ENCODE results near the gene NFATC1. TPM values are rescaled to one million over a fixed set of nuclear protein-coding genes. Genes with fewer than 3 reads are reported as not detected.

NFATC1 gene
- polyA plus RNA-seq, 2 of the 4 experiments (the other 2 are of a cell fraction), result 0.52 to 1.7 TPM

DNA sequence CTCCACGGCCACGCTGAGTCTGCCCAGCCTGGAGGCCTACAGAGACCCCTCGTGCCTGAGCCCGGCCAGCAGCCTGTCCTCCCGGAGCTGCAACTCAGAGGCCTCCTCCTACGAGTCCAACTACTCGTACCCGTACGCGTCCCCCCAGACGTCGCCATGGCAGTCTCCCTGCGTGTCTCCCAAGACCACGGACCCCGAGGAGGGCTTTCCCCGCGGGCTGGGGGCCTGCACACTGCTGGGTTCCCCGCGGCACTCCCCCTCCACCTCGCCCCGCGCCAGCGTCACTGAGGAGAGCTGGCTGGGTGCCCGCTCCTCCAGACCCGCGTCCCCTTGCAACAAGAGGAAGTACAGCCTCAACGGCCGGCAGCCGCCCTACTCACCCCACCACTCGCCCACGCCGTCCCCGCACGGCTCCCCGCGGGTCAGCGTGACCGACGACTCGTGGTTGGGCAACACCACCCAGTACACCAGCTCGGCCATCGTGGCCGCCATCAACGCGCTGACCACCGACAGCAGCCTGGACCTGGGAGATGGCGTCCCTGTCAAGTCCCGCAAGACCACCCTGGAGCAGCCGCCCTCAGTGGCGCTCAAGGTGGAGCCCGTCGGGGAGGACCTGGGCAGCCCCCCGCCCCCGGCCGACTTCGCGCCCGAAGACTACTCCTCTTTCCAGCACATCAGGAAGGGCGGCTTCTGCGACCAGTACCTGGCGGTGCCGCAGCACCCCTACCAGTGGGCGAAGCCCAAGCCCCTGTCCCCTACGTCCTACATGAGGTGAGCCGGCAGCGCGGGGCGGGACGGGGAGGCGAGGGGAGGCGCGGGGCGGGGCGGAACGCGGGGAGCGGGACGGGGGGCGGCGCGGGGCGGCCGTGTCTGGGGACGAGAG, 15.2 kb downstream of the NFATC1 start:
- Histone ChIP-seq H3K4me1 (no peaks in the 10 kb centered on the region), H3K4me3 (no peak overlapping the region), H3K4me2 (no peak overlapping the region), H3K27ac (no peak overlapping the region), H3K9me3 (no peaks in the 10 kb centered on the region)
- DNase-seq (ENCODE audit: low read depth in 1 of 2, low spot score in 1 of 2) (no peak), ATAC-seq (no peak), FAIRE-seq (no peak)
- CTCF ChIA-PET, result no interaction called here
- no peak for TF ChIP-seq EHF (CRISPR knock-in tag; IDR thresholded peaks at IDR 0.05)
- POLR2A ChIA-PET, result no interaction called here
- 92% methylated on average over 44 of the region's 84 CpGs for whole genome bisulfite sequencing (ENCODE audit: missing lambda C conversion rate)

DNA sequence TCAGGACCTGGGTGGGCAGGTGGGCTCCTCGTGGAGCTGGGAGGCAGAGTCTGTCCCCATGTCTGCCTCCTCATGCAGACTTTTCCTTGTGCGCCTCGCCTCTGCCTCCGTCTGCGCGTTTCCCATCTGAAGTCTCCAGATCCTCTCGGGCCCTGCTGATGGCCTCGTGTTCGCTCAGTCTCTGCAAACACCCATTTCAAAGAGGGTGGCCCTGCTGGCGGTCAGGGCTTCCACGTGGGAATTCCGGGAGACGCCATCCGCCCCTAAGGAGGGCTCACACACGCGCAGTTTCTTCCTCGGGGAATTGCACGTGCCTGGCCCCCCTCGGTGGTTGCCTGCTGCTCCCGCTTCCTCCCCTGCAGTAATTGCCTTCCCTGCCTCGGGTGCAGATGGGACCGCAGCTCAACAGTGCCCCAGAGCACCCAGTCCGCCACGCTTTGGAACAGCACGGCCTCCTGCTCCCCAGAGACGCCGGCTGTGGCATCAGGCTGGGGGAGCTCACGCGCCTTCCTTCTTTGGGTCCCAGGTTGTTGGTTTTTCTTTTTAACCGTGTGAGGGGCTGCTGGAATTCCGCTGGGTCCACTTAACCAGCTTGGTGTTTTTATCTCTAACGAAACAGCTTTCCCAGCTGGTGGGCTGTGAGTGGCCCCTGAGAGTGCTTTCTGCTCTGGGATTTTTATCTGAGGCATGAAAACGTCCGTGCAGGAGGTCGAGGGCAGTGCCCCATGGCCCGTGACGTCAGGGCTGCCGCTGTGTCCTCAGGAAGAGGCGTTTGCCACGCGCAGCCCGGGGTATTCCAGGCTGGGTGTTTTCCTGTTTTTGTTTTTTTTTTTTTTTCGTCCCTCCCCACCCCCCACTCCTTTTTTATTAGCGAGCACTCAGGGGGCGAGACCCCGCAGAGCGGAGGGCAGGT, 16.1 kb downstream of the NFATC1 start:
- 86% methylated on average over 37 of the region's 47 CpGs for whole genome bisulfite sequencing (ENCODE audit: missing lambda C conversion rate)
- ChIA-PET POLR2A (no interaction called here), CTCF (no interaction called here)
- Histone ChIP-seq H3K4me2 (no peak overlapping the region), H3K4me1 (no peaks in the 10 kb centered on the region), H3K4me3 (no peak overlapping the region), H3K9me3 (no peaks in the 10 kb centered on the region), H3K27ac (no peak overlapping the region)
- FAIRE-seq, result no peak
- no peak for DNase-seq (ENCODE audit: low read depth in 1 of 2, low spot score in 1 of 2)
- no peak for TF ChIP-seq CBX2 (IDR thresholded peaks at IDR 0.05; ENCODE audit: borderline replicate concordance, low read depth)
- TF ChIP-seq FOSB (CRISPR knock-in tag; IDR thresholded peaks at IDR 0.05), result no peak
- TF ChIP-seq, protein P1, sequence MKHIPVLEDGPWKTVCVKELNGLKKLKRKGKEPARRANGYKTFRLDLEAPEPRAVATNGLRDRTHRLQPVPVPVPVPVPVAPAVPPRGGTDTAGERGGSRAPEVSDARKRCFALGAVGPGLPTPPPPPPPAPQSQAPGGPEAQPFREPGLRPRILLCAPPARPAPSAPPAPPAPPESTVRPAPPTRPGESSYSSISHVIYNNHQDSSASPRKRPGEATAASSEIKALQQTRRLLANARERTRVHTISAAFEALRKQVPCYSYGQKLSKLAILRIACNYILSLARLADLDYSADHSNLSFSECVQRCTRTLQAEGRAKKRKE (CRISPR knock-in tag; IDR thresholded peaks at IDR 0.05; ENCODE audit: low read depth), result no peak
- no peak for TF ChIP-seq EHMT2 (IDR thresholded peaks at IDR 0.05; ENCODE audit: low read depth)
- TF ChIP-seq NR3C1 (IDR thresholded peaks at IDR 0.05), result no peak
- TF ChIP-seq RCOR1 (IDR thresholded peaks at IDR 0.05; ENCODE audit: low read depth, low read length), result no peak
- TF ChIP-seq KDM1A (IDR thresholded peaks at IDR 0.05; ENCODE audit: low read depth), result no peak
- TF ChIP-seq FOXS1 (CRISPR knock-in tag; IDR thresholded peaks at IDR 0.05), result no peak
- TF ChIP-seq TP53 (CRISPR knock-in tag; IDR thresholded peaks at IDR 0.05), result no peak
- TF ChIP-seq, protein P2, sequence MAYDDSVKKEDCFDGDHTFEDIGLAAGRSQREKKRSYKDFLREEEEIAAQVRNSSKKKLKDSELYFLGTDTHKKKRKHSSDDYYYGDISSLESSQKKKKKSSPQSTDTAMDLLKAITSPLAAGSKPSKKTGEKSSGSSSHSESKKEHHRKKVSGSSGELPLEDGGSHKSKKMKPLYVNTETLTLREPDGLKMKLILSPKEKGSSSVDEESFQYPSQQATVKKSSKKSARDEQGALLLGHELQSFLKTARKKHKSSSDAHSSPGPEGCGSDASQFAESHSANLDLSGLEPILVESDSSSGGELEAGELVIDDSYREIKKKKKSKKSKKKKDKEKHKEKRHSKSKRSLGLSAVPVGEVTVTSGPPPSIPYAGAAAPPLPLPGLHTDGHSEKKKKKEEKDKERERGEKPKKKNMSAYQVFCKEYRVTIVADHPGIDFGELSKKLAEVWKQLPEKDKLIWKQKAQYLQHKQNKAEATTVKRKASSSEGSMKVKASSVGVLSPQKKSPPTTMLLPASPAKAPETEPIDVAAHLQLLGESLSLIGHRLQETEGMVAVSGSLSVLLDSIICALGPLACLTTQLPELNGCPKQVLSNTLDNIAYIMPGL (CRISPR knock-in tag; IDR thresholded peaks at IDR 0.05; ENCODE audit: borderline replicate concordance), result no peak
- no peak for TF ChIP-seq POLR2A (IDR thresholded peaks at IDR 0.05; ENCODE audit: low read length)
- TF ChIP-seq MAZ (IDR thresholded peaks at IDR 0.05; ENCODE audit: borderline replicate concordance, low read depth, low read length), result no peak
- no peak for TF ChIP-seq ZC3H11A (IDR thresholded peaks at IDR 0.05)
- TF ChIP-seq ZFP36 (IDR thresholded peaks at IDR 0.05; ENCODE audit: borderline replicate concordance, partially characterized antibody), result no peak
- TF ChIP-seq, protein P3, sequence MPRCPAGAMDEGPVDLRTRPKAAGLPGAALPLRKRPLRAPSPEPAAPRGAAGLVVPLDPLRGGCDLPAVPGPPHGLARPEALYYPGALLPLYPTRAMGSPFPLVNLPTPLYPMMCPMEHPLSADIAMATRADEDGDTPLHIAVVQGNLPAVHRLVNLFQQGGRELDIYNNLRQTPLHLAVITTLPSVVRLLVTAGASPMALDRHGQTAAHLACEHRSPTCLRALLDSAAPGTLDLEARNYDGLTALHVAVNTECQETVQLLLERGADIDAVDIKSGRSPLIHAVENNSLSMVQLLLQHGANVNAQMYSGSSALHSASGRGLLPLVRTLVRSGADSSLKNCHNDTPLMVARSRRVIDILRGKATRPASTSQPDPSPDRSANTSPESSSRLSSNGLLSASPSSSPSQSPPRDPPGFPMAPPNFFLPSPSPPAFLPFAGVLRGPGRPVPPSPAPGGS (IDR thresholded peaks at IDR 0.05), result no peak
- no peak for TF ChIP-seq CHD2 (IDR thresholded peaks at IDR 0.05; ENCODE audit: low read length, partially characterized antibody)
- TF ChIP-seq RAD21 (conservative IDR thresholded peaks at IDR 0.05 in 1 of 2, IDR thresholded peaks at IDR 0.05 in 1 of 2), result no peak
- TF ChIP-seq MAFK (IDR thresholded peaks at IDR 0.05; ENCODE audit: partially characterized antibody), result no peak
- no peak for TF ChIP-seq EP300 (IDR thresholded peaks at IDR 0.05)
- no peak for TF ChIP-seq POLR2AphosphoS2 (conservative IDR thresholded peaks at IDR 0.05; ENCODE audit: low read length)
- ATAC-seq, result no peak
